ENCODE results near the gene CACNA2D3. TPM values are rescaled to one million over a fixed set of nuclear protein-coding genes. Genes with fewer than 3 reads are reported as not detected.

CACNA2D3 gene
- total RNA-seq, 2 experiments from 2014 or later: not detected

DNA sequence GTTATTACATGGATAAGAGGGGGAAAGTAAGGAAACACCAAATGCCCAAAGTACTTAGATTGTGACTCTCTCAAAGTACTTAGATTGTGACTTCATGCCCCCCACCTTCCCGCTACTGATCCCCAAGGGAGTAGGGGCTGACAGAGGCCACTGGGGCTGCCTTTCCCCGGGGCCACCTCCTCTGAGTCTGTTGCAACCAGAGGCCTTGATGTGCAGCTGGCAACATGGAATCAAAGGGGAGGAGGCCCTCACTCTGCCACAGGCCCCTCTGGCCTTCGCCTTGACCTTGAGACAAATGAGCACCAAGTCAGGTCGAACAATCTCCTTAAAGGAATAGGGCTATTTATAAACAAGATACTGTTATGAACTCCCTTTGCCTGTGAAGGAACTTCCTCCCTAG is 743.0 kb downstream of the CACNA2D3 start:
- H3K4me3 Mint-ChIP-seq: no peak overlapping the region
- H3K27me3 Mint-ChIP-seq: no peaks in the 10 kb centered on the region
- H3K4me1 Mint-ChIP-seq: no peaks in the 10 kb centered on the region
- no peaks in the 10 kb centered on the region for H3K36me3 Mint-ChIP-seq
- H3K27ac Mint-ChIP-seq: no peak overlapping the region
- DNase-seq: no peak
- H3K9me3 Mint-ChIP-seq: no peaks in the 10 kb centered on the region

DNA sequence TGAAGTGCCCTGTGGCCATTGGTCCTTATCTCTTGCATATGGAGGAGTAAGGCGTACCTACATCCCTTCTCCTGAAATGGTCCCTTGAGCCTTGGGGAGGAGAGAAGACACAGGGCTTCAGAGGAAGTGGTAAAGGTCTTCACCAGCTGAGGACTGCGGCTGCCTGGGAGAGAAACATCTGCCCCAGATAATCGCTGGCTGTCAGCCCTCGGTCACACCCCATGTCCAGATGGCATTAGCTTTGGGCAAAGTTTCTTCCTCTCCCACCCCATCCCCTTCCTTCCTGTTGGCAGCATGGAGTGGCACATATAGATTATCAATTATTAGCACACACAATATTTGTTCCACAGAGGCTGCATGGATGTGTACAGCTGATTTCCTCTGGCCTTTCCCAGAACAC is 743.9 kb downstream of the CACNA2D3 start:
- DNase-seq: no peak
- no peaks in the 10 kb centered on the region for H3K4me1 Mint-ChIP-seq
- H3K27ac Mint-ChIP-seq: no peak overlapping the region
- no peaks in the 10 kb centered on the region for H3K36me3 Mint-ChIP-seq
- no peaks in the 10 kb centered on the region for H3K27me3 Mint-ChIP-seq
- H3K9me3 Mint-ChIP-seq: no peaks in the 10 kb centered on the region
- H3K4me3 Mint-ChIP-seq: no peak overlapping the region

DNA sequence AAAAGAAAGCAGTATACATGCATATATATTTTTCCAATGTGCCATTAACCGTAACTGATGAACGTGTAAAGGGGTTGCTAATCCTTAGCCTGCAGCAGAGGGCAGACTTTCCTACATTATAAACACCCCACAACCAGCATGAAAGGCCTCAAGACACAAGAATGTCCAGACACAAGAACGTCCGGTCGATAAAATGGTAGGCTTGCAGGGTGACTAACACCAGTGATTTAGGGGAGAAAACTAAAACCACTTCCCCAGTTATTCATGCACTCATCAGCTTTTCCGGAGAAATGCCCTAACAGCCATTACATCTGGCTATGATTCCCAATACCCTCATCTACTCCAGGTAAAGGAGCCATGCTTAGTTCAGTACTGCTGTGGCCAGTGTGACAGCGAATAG is 748.1 kb downstream of the CACNA2D3 start:
- Mint-ChIP-seq H3K27ac (no peak overlapping the region), H3K4me1 (no peaks in the 10 kb centered on the region), H3K36me3 (no peaks in the 10 kb centered on the region), H3K4me3 (no peak overlapping the region), H3K27me3 (no peaks in the 10 kb centered on the region), H3K9me3 (no peaks in the 10 kb centered on the region)
- DNase-seq: no peak

DNA sequence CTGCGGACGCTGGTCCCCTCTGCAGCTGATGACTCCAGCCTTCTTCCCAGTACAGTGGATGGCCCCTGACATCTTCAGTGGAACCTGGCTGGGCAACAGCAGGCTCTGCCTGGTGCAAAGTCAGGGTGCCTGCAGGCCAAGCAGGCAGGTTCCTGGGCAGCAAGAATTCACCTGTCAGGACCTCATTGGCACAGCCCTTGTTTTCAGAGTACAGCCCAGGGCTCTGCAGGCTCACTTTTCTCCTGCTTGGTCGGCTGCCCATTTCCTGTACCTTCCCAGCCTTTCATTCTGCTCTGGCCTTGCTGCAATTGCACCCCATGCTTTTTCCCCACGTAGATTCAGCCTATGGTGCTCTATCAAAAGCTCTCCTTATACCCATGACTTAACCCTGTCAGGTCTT is 749.5 kb downstream of the CACNA2D3 start:
- no peak for DNase-seq
- no peaks in the 10 kb centered on the region for H3K4me1 Mint-ChIP-seq
- H3K9me3 Mint-ChIP-seq: no peaks in the 10 kb centered on the region
- no peak overlapping the region for H3K27ac Mint-ChIP-seq
- no peaks in the 10 kb centered on the region for H3K27me3 Mint-ChIP-seq
- no peak overlapping the region for H3K4me3 Mint-ChIP-seq
- H3K36me3 Mint-ChIP-seq: no peaks in the 10 kb centered on the region

DNA sequence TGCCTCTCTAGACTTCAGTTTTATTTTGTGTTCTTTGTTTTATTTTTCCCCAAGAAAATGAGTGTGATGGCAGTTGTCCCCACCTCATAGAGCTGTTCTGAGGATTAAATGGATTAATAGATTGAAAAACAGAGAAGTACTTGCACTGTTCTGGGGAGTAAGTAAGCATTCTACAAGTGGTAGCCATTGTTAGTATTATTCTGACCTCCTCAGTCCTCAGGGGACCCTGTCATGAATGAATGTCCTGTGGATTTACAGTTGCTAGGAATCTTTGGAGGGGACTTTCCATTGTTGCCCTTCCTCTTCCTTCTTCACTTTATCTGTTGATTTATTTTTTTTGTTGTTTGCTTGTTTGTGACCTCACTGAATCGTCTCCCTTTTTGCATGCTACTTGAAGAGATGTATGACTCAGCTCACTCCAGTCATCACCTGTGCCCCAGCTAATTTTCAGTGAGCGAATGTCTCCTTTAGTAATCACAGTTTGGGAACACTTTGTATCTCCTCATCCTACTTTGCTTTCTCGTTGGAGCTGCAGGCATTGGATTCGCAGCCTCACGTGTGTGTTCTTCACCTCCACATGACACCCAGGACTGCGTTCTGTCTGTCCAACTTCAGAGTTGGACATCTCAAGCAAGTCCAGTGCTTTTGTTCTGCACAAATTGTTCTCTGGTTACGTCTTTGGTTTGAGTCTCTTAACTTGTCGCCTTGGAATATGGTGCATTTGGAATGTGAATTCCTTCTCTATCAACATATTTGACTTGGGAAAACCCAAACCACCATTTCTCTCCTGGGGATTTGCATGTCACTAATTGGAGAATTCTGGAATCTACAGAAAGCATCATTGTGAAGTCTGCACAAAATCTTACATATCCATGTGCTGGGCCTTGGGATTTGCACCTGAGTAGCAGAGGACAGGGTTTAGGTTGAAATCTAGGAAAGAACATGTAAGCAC is 751.0 kb downstream of the CACNA2D3 start:
- Mint-ChIP-seq H3K9me3 (no peaks in the 10 kb centered on the region), H3K27ac (no peak overlapping the region), H3K4me1 (no peaks in the 10 kb centered on the region), H3K27me3 (no peaks in the 10 kb centered on the region), H3K4me3 (no peak overlapping the region), H3K36me3 (no peaks in the 10 kb centered on the region)
- no peak for DNase-seq

DNA sequence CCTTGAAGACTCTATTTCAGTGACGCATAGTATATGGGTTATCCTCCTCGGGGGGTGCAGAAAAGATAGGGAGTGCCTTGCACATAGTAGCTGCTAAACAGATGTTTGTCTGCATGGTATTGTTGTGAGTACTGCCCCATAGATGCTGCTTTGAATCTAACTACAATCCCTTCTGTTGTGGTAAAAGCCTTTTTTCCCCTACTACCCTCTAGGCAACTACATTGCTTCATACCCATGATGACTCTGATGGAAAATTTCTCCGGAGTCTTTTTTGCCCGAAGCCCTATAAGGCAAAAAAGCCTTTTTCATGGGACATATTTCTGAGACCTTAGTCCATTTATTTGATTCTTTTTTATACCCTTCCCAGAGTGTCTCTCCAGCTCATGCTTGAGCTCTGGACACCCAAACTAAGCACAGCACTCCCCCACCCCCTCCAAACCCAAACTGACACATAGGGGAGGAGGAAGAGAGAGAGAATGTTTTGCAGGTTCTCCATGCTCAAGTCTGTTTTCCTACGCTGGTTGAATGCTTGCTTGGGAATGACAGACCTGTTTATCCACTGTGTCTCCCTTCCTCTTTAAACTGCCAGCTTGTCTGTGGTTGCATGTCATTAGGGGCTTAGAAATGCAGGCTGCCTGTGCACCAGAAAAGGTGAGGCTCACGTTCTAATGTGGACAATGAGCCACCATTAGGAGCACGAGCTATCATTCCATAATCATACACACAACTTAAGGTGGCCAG is 752.6 kb downstream of the CACNA2D3 start:
- Mint-ChIP-seq H3K4me3 (no peak overlapping the region), H3K4me1 (no peaks in the 10 kb centered on the region), H3K27ac (no peak overlapping the region), H3K36me3 (no peaks in the 10 kb centered on the region), H3K27me3 (no peaks in the 10 kb centered on the region), H3K9me3 (no peaks in the 10 kb centered on the region)
- no peak for DNase-seq

DNA sequence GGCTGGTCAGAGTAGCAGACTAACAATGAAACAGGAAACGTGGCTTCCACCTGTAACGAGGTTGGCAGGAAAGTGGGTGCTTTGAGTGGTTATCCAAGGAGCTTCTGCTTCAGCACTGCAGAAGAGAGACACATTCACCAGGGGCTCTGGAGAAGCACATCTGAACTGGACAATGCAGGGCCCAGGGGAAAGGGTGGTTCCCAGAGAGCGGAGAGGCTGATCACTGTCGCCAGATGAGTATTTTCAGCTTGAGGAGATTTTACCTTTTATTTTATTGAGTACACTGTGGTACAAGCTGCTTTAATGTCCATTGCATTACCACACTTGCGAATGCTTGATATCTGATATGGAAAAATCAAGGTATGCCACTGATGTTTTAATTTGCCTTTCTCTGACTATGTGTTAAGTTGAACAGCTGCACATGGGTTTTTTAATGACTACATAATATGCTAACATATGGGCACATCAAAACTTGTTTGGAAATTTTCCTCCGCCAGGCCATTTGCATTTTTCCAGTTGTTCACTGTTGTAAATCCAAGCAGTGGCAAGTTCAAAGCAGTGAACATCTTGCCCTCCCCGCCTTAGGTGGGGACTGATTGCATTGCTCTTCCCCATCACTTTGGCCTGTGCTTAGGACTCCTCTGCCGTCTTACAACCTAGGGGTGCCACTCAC is 753.4 kb downstream of the CACNA2D3 start:
- Mint-ChIP-seq H3K27ac (no peak overlapping the region), H3K9me3 (no peaks in the 10 kb centered on the region), H3K4me1 (no peaks in the 10 kb centered on the region), H3K27me3 (no peaks in the 10 kb centered on the region), H3K4me3 (no peak overlapping the region), H3K36me3 (no peaks in the 10 kb centered on the region)
- no peak for DNase-seq

DNA sequence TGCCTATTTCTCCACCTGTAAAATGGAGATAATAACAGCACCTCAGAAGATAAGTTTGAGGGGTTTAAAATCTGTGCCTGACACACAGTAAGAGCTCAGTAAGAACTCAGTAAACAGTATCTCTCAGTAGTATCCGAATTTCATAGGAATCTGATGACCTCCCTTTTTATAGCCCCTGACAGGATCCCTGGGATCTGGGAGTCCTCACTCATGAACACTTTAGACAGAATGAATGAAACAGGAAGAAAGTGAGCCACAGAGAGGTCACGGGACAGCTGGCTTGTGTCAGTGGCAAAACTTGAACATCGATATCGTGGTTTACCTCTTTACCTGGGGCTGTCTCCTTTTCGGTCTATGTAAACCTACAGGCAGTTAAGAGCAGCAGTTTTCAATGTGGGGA is 754.3 kb downstream of the CACNA2D3 start:
- no peaks in the 10 kb centered on the region for H3K36me3 Mint-ChIP-seq
- H3K4me3 Mint-ChIP-seq: no peak overlapping the region
- no peaks in the 10 kb centered on the region for H3K9me3 Mint-ChIP-seq
- no peaks in the 10 kb centered on the region for H3K4me1 Mint-ChIP-seq
- H3K27ac Mint-ChIP-seq: no peak overlapping the region
- no peak for DNase-seq
- H3K27me3 Mint-ChIP-seq: no peaks in the 10 kb centered on the region

DNA sequence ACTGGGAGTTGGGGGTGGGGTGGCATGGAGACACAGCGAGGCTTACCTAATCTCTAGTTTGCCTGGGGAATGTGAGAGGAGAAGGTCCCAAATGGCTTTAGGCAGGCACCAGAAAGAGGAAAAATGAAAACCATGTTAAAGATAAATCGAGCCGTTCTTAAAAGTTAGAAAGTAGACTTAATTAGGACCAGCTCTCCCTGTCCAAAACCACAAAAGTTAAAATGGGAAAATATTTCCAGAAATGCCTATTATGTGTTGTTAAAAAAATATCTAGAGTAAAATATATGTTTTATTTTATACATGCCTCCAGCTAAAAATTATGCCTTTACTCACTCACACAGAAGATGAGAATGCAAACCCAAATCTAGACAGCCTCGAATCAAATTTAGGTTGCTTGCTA is 755.4 kb downstream of the CACNA2D3 start:
- Mint-ChIP-seq H3K36me3 (no peaks in the 10 kb centered on the region), H3K27ac (no peak overlapping the region), H3K4me1 (no peaks in the 10 kb centered on the region), H3K27me3 (no peaks in the 10 kb centered on the region), H3K9me3 (no peaks in the 10 kb centered on the region), H3K4me3 (no peak overlapping the region)
- DNase-seq: no peak

DNA sequence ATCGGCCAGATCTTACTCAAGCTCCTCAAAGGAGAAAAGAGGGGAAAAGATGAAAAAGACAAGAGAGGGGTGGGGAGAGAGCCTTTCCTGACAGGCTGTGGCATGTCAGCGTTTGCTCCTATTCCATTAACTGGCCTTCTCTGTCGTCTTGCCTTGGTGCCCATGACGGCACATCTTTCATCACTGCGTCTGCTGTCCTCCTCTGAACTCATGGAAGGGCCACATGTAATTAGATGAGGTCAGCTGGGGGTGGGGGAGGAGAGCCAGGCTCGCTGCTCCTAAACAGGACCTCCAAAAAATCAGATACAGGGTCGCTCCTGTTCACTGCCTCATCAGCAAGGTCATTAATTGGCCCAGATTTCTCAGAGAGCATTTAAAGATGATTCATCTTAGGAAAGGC is 755.8 kb downstream of the CACNA2D3 start:
- peaks cover 2% of the 10 kb centered on the region for H3K27me3 Mint-ChIP-seq
- H3K36me3 Mint-ChIP-seq: no peaks in the 10 kb centered on the region
- H3K9me3 Mint-ChIP-seq: no peaks in the 10 kb centered on the region
- H3K4me1 Mint-ChIP-seq: no peaks in the 10 kb centered on the region
- no peak overlapping the region for H3K27ac Mint-ChIP-seq
- no peak overlapping the region for H3K4me3 Mint-ChIP-seq
- no peak for DNase-seq

DNA sequence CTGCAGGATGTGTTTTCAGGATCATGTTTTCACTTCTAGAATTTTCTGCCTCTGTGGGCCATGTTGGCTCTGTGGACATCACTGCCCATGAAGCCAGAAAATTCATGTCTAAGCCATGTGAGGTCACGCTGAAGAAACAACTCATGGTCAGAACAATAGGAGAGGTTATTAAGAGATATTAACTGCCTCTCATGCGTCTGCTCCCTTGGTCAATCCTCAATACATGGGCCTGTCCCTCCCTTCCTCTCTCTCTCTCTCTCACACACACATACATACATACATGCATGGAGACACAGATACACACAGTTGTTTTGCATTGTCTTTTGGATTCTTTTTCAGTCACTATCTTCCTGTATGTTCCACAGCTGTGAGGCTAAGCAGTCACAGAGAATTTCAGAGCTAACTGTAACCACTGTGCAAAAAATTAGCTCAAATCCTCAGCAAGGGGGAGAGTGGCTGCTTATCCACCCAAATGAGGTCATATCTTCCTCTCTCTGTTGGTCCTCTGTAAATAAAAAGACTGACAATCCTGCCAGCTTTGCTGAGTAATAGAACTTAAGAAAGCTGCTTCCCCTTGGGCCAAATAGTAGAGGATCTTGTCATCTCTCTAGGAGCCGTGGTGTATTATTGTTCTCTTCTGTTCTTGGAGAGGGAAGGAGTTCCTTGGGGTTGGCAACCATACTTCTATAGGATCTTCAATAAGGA is 759.9 kb downstream of the CACNA2D3 start:
- Mint-ChIP-seq H3K9me3 (no peaks in the 10 kb centered on the region), H3K4me1 (no peaks in the 10 kb centered on the region), H3K36me3 (no peaks in the 10 kb centered on the region), H3K27ac (no peak overlapping the region), H3K27me3 (peaks cover 3% of the 10 kb centered on the region), H3K4me3 (no peak overlapping the region)
- DNase-seq: no peak

DNA sequence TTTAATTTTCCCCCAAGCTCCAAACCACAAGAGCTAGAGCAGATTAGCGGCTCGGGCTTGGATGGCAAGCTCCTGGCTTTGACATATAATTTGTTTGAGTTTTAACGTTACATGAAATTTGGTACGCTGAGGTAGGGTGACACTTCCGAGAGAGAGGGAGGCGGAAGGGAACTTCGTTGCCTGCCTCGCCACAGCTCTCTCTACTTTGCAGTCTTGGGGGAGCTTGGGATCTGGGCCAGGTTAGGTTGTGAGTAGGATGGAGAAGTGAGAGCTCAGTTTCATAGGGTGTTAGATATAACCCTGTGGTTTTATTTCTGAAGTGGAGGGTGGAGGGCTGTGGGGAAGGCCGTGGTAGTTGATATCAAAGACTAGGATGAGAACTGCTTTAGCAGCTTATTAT is 765.8 kb downstream of the CACNA2D3 start:
- H3K27me3 Mint-ChIP-seq: peaks cover 2% of the 10 kb centered on the region
- no peaks in the 10 kb centered on the region for H3K36me3 Mint-ChIP-seq
- no peak overlapping the region for H3K4me3 Mint-ChIP-seq

DNA sequence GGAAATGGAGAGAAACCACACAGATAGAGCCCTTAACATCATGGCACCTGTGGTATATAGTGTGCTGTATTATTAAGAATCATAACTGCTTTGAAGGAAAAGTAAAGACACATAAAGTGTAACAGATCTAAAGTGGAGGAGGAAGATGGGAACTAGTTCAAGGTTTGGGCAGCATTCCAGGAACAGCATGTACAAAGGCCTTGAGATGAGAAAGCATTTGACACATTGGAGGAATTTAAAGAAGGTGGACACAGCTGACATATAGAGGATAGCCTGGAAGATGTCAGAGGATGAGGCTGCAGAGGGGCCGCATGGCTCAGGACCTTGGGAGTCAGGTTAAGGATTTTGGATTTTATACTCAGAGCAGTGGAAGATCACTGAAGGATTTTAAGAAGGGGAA is 766.5 kb downstream of the CACNA2D3 start:
- DNase-seq: no peak
- Mint-ChIP-seq H3K4me1 (no peaks in the 10 kb centered on the region), H3K27me3 (no peaks in the 10 kb centered on the region), H3K4me3 (no peak overlapping the region), H3K27ac (no peak overlapping the region), H3K36me3 (no peaks in the 10 kb centered on the region), H3K9me3 (peaks cover 3% of the 10 kb centered on the region)

More for the DNA sequence above, 765.8 kb downstream of the CACNA2D3 start:
- Mint-ChIP-seq H3K27ac (no peak overlapping the region), H3K4me1 (no peaks in the 10 kb centered on the region), H3K9me3 (peaks cover 3% of the 10 kb centered on the region)
- DNase-seq: no peak

DNA sequence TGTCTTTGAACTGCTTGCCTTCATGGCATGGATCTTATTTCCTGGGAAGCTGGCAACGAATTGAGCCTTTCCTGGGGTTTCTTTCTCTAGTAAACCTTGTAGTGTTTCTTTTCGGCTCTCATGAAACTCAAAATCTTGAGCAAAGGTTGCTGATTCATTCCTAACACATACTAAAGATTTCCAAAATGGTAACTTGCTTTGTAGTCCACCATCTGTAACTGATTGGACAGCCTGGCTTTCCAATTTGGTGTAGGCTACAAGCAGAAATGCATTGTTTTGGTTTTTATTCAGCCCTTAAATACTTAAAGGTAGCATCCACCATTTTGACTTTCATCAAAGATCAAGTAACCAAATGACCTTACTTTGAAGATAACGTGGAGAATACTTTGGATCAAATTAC is 767.4 kb downstream of the CACNA2D3 start:
- H3K4me1 Mint-ChIP-seq: no peaks in the 10 kb centered on the region
- peaks cover 3% of the 10 kb centered on the region for H3K9me3 Mint-ChIP-seq
- no peak for DNase-seq
- H3K4me3 Mint-ChIP-seq: no peak overlapping the region
- no peaks in the 10 kb centered on the region for H3K27me3 Mint-ChIP-seq
- no peaks in the 10 kb centered on the region for H3K36me3 Mint-ChIP-seq
- no peak overlapping the region for H3K27ac Mint-ChIP-seq

DNA sequence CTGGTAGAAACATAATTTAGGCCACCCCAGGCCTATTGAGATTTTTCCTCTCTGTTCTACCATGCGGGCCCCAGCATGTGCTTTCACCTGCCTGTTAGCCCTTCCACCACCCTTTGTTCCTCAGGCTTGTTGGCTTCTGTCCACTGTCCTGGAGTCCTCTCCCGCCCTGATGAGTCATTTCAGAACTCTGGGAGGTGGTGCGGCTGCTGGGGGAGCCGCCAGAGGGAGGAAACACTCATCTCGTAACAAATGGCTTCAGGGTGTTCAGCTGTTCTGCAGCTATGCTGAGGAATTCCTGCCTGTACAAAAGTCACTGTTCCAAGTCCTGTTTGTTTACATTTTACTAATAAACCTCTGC is 769.2 kb downstream of the CACNA2D3 start:
- H3K36me3 Mint-ChIP-seq: no peaks in the 10 kb centered on the region
- no peak overlapping the region for H3K27ac Mint-ChIP-seq
- no peaks in the 10 kb centered on the region for H3K4me1 Mint-ChIP-seq
- no peak for DNase-seq
- H3K4me3 Mint-ChIP-seq: no peak overlapping the region
- H3K27me3 Mint-ChIP-seq: no peaks in the 10 kb centered on the region
- H3K9me3 Mint-ChIP-seq: peaks cover 3% of the 10 kb centered on the region
